DOHH2 (cell line): ENCODE data around the gene CFAP46.

ENCODE experiments used
- H3F3A ChIP-seq: fragments of 200-600 bp; sonication (generic), shearing (Covaris generic); 2 replicates; pipeline ENCODE4 v1.6.0; 2016; ENCODE audit warnings: antibody characterized with exemption, mild to moderate bottlenecking; ENCODE audit not compliant: control insufficient read depth, insufficient read depth
- H3K27ac ChIP-seq: fragments of 200-600 bp; sonication (generic); 2 replicates; pipeline ENCODE4 v1.5.1; 2014; ENCODE audit warnings: low read depth, mild to moderate bottlenecking, low read length, moderate library complexity
- H3K27me3 ChIP-seq: fragments of 200-600 bp; sonication (generic); 2 replicates; pipeline ENCODE4 v1.6.1; 2014; ENCODE audit warnings: mild to moderate bottlenecking, low read length, mixed read lengths; ENCODE audit not compliant: control insufficient read depth
- H3K36me3 ChIP-seq: fragments of 200-600 bp; sonication (generic); 2 replicates; pipeline ENCODE4 v1.6.1; 2014; ENCODE audit warnings: mild to moderate bottlenecking, low read length, moderate library complexity, mixed read lengths; ENCODE audit not compliant: control insufficient read depth
- H3K4me1 ChIP-seq: fragments of 200-600 bp; sonication (generic); 2 replicates; pipeline ENCODE4 v1.6.1; 2014; ENCODE audit warnings: mild to moderate bottlenecking, low read length, mixed read lengths; ENCODE audit not compliant: control insufficient read depth
- H3K4me2 ChIP-seq: fragments of 200-600 bp; sonication (generic); 2 replicates; pipeline ENCODE4 v1.6.0; 2014; ENCODE audit warnings: mild to moderate bottlenecking, low read length, moderate library complexity
- H3K4me3 ChIP-seq: fragments of 200-600 bp; sonication (generic); 2 replicates; pipeline ENCODE4 v1.5.1; 2014; ENCODE audit warnings: mild to moderate bottlenecking, low read length, mixed read lengths
- H3K79me2 ChIP-seq: fragments of 200-600 bp; sonication (generic); 2 replicates; pipeline ENCODE4 v1.6.1; 2014; ENCODE audit warnings: mild to moderate bottlenecking, low read length, mixed read lengths; ENCODE audit not compliant: control insufficient read depth
- H3K9me2 ChIP-seq: fragments of 200-600 bp; sonication (generic); replicated peaks from 2 replicates; pipeline ENCODE4 v1.6.1; 2014; ENCODE audit warnings: mild to moderate bottlenecking, low read length, mixed read lengths; ENCODE audit not compliant: control insufficient read depth
- H3K9me3 ChIP-seq: fragments of 200-600 bp; sonication (generic); 2 replicates; pipeline ENCODE4 v1.6.1; 2014; ENCODE audit warnings: antibody characterized with exemption, low read length, mixed read lengths; ENCODE audit not compliant: control insufficient read depth, insufficient read depth
- H4K20me1 ChIP-seq: fragments of 200-600 bp; sonication (generic); 2 replicates; pipeline ENCODE4 v1.6.0; 2014; ENCODE audit warnings: low read depth, mild to moderate bottlenecking, antibody characterized with exemption, low read length, moderate library complexity; ENCODE audit not compliant: control insufficient read depth, insufficient read depth
- EZH2phosphoT487 ChIP-seq: fragments of 200-600 bp; sonication (generic); IDR thresholded peaks from 2 replicates; pipeline ENCODE4 v1.6.1; 2017; ENCODE audit warnings: borderline replicate concordance, mild to moderate bottlenecking, antibody characterized with exemption, low read length, moderate library complexity, mixed read lengths
- TF ChIP-seq, protein P1 (sequence below): fragments of 200-600 bp; sonication (generic); IDR thresholded peaks from one replicate; pipeline ENCODE4 v1.5.1; 2014; ENCODE audit warnings: antibody characterized with exemption, mild to moderate bottlenecking, low read depth, low read length; ENCODE audit not compliant: poor library complexity, severe bottlenecking

The CFAP46 gene

DNA sequence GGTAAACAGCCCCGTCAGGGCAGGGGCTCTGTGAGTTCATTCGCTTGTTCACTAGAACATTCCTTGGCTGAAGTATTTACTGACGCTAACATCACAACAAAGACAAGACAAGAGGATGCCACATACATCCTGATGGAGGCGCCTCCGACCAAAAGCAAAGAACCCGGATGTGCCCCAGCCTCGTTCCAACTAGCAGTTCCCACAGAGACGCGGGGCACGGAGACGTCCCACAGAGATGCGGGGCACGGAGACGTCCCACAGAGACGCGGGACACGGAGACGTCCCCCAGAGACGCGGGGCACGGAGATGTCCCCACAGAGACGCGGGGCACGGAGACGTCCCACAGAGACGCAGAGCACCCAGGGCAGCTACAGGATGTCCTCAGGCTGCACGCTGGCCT, 35.4 kb upstream of the CFAP46 start:
- Histone ChIP-seq H3K4me3 (no peak overlapping the region), H3K9me3 (peaks cover 3% of the 10 kb centered on the region; the same call in 1 of the 2 replicates), H4K20me1 (no peaks in the 10 kb centered on the region), H3K27me3 (no peaks in the 10 kb centered on the region), H3F3A (no peaks in the 10 kb centered on the region), H3K79me2 (no peaks in the 10 kb centered on the region), H3K27ac (no peak overlapping the region), H3K4me2 (no peak overlapping the region), H3K9me2 (no peaks in the 10 kb centered on the region), H3K4me1 (no peaks in the 10 kb centered on the region), H3K36me3 (no peaks in the 10 kb centered on the region)
- TF ChIP-seq EZH2phosphoT487: no peak
- TF ChIP-seq, protein P1, sequence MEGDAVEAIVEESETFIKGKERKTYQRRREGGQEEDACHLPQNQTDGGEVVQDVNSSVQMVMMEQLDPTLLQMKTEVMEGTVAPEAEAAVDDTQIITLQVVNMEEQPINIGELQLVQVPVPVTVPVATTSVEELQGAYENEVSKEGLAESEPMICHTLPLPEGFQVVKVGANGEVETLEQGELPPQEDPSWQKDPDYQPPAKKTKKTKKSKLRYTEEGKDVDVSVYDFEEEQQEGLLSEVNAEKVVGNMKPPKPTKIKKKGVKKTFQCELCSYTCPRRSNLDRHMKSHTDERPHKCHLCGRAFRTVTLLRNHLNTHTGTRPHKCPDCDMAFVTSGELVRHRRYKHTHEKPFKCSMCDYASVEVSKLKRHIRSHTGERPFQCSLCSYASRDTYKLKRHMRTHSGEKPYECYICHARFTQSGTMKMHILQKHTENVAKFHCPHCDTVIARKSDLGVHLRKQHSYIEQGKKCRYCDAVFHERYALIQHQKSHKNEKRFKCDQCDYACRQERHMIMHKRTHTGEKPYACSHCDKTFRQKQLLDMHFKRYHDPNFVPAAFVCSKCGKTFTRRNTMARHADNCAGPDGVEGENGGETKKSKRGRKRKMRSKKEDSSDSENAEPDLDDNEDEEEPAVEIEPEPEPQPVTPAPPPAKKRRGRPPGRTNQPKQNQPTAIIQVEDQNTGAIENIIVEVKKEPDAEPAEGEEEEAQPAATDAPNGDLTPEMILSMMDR: no peak

DNA sequence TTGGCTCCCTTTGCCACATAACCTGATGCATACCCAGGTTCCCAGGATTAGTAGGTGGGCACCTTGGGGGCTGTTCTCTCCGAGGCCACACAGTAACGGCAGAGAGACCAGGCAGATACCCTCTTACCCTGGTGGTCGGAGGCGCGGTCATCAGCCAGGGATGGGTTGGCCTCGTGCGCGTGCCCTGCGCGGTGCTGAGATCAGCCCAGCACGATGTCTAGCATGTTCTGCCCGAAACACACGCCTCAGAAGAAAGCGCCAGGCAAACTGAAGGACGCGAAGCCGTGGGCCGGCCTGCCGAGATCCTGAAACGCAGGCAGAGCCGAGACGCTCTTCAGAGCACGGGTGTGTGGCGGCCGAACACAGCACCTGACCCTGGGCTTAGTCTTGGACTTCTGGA, 34.7 kb upstream of the CFAP46 start:
- Histone ChIP-seq H3K79me2 (no peaks in the 10 kb centered on the region), H3K9me3 (peaks cover 3% of the 10 kb centered on the region; the same call in 1 of the 2 replicates), H3F3A (no peaks in the 10 kb centered on the region), H3K36me3 (no peaks in the 10 kb centered on the region), H3K4me3 (no peak overlapping the region), H3K4me1 (no peaks in the 10 kb centered on the region), H3K9me2 (no peaks in the 10 kb centered on the region), H3K27ac (no peak overlapping the region), H3K4me2 (no peak overlapping the region), H3K27me3 (no peaks in the 10 kb centered on the region), H4K20me1 (no peaks in the 10 kb centered on the region)
- no peak for TF ChIP-seq EZH2phosphoT487
- TF ChIP-seq, protein P1: no peak

DNA sequence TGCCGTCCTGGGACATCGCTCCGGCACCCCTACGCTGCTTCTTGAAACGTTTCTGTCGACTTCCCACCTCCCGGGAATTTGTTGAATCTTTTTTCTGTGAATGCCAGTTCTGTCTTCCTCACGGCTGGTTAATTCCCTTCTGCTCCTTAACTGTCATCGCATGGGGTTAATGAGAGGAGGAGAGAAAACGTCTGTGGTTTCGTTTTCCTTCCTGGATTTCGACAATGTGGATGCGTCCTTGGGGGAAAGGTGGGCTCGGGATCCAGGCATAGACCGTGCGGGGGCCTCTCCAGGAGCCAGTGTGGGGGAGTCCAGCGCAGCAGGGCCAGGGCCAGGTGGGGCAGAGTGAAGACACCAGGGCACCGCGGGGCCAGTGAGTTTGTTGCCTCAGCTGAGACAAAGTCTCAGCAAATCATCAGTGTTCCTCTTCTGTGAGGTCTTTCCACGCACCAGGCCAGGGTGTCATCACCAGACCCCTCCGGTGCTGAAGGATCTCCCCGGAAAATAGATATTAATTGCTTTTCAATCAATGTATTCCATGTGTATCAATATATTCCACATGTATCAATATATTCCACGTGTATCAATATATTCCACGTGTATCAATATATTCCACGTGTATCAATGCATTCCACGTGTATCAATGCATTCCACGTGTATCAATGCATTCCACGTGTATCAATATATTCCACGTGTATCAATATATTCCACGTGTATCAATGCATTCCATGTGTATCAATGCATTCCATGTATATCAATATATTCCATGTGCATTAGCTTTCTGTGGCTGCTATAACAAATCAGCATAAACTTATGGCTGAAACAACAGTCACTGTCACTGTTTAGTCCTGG, 33.7 kb upstream of the CFAP46 start:
- Histone ChIP-seq H3K4me3 (no peak overlapping the region), H3K4me2 (no peak overlapping the region), H3K27me3 (no peaks in the 10 kb centered on the region), H3K9me3 (peaks cover 3% of the 10 kb centered on the region; the same call in 1 of the 2 replicates), H3K9me2 (no peaks in the 10 kb centered on the region), H3K79me2 (no peaks in the 10 kb centered on the region), H3F3A (no peaks in the 10 kb centered on the region), H3K36me3 (no peaks in the 10 kb centered on the region), H4K20me1 (no peaks in the 10 kb centered on the region), H3K27ac (no peak overlapping the region), H3K4me1 (no peaks in the 10 kb centered on the region)
- no peak for TF ChIP-seq EZH2phosphoT487
- TF ChIP-seq, protein P1: no peak
